ENCODE results near the gene PCGF6.
A peak's percentile ranks its signal among the peaks of the same experiment; 100 is the strongest.

The PCGF6 gene

DNA sequence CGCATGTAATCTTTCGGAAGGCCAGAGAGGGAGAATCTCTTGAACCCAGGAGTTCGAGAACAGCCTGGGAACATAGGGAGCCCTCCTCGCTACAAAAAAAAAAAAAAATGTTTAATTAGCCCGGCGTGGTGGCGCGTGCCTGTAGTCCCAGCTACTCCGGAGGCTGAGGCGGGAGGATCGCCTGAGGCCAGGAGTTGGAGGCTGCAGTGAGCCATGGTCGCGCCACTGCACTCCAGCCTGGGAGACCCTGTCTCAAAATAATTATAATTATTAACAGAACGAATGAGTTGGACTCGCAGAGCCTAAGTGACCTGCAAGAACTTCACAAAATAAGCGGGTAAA is 794 bp downstream of the PCGF6 start:
- peak overlapping the region; percentile 91 for H3K27ac ChIP-seq
- TF ChIP-seq, protein P1, sequence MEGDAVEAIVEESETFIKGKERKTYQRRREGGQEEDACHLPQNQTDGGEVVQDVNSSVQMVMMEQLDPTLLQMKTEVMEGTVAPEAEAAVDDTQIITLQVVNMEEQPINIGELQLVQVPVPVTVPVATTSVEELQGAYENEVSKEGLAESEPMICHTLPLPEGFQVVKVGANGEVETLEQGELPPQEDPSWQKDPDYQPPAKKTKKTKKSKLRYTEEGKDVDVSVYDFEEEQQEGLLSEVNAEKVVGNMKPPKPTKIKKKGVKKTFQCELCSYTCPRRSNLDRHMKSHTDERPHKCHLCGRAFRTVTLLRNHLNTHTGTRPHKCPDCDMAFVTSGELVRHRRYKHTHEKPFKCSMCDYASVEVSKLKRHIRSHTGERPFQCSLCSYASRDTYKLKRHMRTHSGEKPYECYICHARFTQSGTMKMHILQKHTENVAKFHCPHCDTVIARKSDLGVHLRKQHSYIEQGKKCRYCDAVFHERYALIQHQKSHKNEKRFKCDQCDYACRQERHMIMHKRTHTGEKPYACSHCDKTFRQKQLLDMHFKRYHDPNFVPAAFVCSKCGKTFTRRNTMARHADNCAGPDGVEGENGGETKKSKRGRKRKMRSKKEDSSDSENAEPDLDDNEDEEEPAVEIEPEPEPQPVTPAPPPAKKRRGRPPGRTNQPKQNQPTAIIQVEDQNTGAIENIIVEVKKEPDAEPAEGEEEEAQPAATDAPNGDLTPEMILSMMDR (conservative IDR thresholded peaks at IDR 0.05), result no peak
- no peak for TF ChIP-seq ZFX (IDR thresholded peaks at IDR 0.05)

DNA sequence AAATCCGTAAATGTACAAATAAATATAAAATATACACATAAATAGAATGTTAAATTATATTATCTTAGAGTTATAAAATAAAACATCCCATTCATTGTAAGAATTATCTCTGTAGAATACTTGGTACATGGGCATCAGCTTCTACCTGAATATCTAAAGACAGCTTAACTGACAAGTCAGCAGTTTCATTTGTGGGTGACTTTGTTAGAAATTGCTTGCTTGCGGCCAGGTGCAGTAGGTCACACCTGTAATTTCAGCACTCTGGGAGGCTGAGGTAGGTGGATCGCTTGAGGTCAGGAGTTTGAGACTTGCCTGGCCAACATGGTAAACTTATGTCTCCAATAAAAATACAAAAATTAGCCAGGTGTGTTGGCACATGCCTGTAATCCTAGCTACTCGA is 14.6 kb downstream of the PCGF6 start:
- H3K27ac ChIP-seq, result no peak overlapping the region
- no peak for TF ChIP-seq ZFX (IDR thresholded peaks at IDR 0.05)
- TF ChIP-seq, protein P1 (conservative IDR thresholded peaks at IDR 0.05), result no peak

DNA sequence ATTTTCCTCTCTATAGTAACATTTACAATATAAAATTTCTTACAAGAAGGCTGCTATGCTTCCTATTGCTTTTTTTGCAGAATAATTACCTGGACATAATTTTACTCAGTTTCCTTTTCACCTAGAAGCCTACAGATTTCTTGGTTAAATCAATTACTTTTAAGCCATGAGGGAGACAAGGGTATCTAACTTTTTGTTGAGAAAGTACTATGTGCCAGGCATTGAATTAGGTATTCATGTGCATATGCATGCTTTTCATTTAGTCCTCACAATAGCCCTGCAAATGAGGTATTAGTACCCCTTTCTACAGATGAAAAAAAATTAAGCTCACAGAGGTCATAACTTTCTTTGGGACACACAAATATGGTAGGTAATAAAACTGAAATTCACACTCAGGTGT is 16.4 kb downstream of the PCGF6 start:
- no peak overlapping the region for H3K27ac ChIP-seq
- TF ChIP-seq ZFX (IDR thresholded peaks at IDR 0.05), result no peak
- TF ChIP-seq, protein P1 (conservative IDR thresholded peaks at IDR 0.05), result no peak

DNA sequence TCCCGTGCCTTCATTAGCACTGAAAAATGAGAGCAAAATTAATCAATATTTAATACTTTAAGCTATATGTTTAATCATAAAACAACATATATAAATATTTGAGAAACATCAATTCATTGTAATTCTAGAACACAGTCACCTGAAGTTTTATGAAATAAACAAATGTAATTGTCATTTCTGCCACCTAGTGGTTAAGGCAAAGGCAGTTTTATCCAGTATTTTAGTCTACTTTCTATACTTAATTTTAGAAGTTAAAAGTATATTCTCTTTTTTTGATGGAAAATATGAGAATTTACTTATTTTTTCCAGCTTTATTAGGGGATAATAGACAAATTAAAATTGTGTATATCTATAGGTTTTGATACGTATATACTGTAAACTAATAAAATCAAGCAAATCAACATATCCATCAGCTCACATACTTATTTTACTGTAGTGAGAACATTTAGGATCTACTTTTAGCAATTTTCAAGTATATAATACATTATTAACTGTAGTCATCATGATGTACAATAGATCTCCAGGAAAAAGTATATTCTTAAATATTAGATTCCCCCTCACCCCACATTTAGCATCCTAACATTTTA is 16.9 kb downstream of the PCGF6 start:
- TF ChIP-seq, protein P1 (conservative IDR thresholded peaks at IDR 0.05), result peak; percentile 87
- no peak for TF ChIP-seq ZFX (IDR thresholded peaks at IDR 0.05)
- H3K27ac ChIP-seq, result no peak overlapping the region

DNA sequence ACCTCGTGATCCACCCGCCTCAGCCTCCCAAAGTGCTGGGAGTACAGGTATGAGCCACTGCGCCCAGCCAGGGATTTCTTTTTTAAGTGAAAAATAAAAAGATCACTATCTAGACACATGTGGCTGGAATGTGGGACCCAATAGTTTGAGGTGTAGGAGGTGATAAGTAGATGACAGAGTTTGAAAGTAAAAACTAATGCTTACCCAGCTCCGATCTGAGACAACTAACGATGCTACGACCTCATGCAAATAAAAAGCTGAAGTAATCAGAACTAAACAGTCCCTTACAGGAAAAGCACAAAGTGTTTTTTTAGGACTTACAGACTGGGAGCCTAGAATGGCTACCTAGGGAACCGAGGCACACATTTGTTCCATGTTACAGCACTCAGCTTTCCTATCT is 23.0 kb downstream of the PCGF6 start:
- H3K27ac ChIP-seq, result no peak overlapping the region

DNA sequence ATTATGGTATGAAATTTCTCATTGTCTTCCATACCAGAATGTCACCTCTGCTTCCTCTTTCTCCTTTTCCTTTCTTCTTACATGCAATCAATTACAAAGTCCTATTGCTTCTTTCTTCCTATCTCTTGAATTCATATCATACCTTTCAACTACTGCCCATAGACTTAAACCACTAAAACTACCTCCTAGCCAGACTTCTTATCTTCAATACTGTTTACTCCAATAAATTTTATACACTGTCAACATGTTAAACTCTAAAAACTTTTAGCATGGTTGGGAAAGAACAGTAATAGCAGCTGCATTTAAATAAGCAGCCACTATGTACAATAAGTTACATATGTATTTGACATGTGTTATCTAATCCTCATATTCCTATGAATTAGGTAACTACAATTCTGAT is 34.9 kb downstream of the PCGF6 start:
- no peak overlapping the region for H3K27ac ChIP-seq
- TF ChIP-seq, protein P1 (conservative IDR thresholded peaks at IDR 0.05), result no peak
- TF ChIP-seq ZFX (IDR thresholded peaks at IDR 0.05), result no peak

More for the DNA sequence above, 23.0 kb downstream of the PCGF6 start:
- TF ChIP-seq, protein P1 (conservative IDR thresholded peaks at IDR 0.05), result no peak
- no peak for TF ChIP-seq ZFX (IDR thresholded peaks at IDR 0.05)

DNA sequence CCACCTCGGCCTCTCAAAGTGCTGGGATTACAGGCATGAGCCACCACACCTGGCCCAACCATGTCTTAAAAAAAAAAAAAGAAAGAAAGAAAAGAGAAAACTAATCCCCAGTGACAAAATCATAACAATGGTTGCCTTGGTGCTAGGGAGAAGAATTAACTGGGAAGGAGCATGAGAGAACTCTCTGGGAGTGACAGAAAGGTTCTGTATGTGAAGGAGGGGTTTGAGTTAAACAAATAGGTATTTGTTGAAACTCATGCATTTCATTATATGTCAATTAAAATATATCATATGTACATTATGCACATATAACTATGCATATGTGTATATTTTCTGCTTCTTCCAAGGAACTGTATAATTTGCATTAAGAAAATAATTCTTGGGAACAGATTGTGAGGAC is 40.7 kb downstream of the PCGF6 start:
- H3K27ac ChIP-seq, result no peak overlapping the region
- TF ChIP-seq ZFX (IDR thresholded peaks at IDR 0.05), result no peak
- TF ChIP-seq, protein P1 (conservative IDR thresholded peaks at IDR 0.05), result no peak

Data from C4-2B (cell line).